Activated naive CD4-positive, alpha-beta T cell treated with anti-CD3 and anti-CD28 coated beads, Interleukin-2, amount 50 U/mL, for 72 hours (primary cell): ENCODE results near the gene GRIK2. TPM values are rescaled to one million over a fixed set of nuclear protein-coding genes. Genes with fewer than 3 reads are reported as not detected.

Experiments used
- ATAC-seq, 2 donors: fragments of 150-1000 bp; cut with Tn5 transposase; 2 replicates each; pipeline ENCODE4 v1.10.0; 2021; ENCODE audit warnings: mild to moderate bottlenecking in 2 of 2, moderate library complexity in 2 of 2
- DNase-seq, 2 donors: peaks; one replicate each; pipeline ENCODE4 v3.0.0; 2021 to 2022; ENCODE audit warnings: low spot score in 2 of 2
- H3K27ac Mint-ChIP-seq, 2 donors: one replicate each; pipeline ENCODE4 v1.8.0; 2022; ENCODE audit warnings: mild to moderate bottlenecking in 2 of 2, mixed read lengths in 2 of 2
- H3K36me3 Mint-ChIP-seq, 2 donors: one replicate each; pipeline ENCODE4 v1.8.0; 2022; ENCODE audit warnings: mixed read lengths in 2 of 2
- H3K9me3 Mint-ChIP-seq, 2 donors: one replicate each; pipeline ENCODE4 v1.8.0; 2022; ENCODE audit warnings: mixed read lengths in 2 of 2
- total RNA-seq, 2 donors: library from RNA; stranded (reverse); gene quantifications; one replicate each; pipeline ENCODE4 v1.2.3, GENCODE V29; 2022

GRIK2 gene
- total RNA-seq, 2 donors from 2014 or later = not detected

DNA sequence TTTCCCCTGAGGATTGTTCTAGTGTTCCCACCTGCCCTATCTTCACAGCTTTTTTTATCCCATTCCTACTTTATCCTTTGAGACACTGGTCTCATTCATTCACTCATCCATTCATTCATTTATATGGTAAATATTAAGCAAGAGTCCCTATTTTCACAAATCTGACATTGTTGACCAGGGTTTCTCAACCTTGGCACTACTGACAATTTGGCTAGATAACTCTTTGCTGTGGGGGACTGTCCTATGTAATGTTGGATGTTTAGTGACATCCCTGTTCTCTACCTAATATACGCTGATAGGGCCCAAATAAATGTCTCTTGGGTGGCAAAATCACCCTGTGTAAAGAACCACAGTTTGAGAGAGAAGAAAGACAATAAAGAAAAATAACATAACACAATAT lies 345.0 kb downstream of the GRIK2 start:
- no peaks in the 10 kb centered on the region for H3K36me3 Mint-ChIP-seq
- peaks cover 17 to 29% of the 10 kb centered on the region in 2 donors for H3K9me3 Mint-ChIP-seq
- no peak for ATAC-seq
- H3K27ac Mint-ChIP-seq = no peak overlapping the region
- no peak for DNase-seq

GRCh38 chr6:101740631-101741030 lies 347.1 kb downstream of the GRIK2 start:
- no peak for ATAC-seq
- H3K9me3 Mint-ChIP-seq = peaks cover 8 to 17% of the 10 kb centered on the region in 2 donors
- DNase-seq = no peak
- no peak overlapping the region for H3K27ac Mint-ChIP-seq
- no peaks in the 10 kb centered on the region for H3K36me3 Mint-ChIP-seq

- Mint-ChIP-seq H3K9me3 (peaks cover 7 to 17% of the 10 kb centered on the region in 2 donors), H3K36me3 (no peaks in the 10 kb centered on the region), H3K27ac (no peak overlapping the region)
- DNase-seq (no peak), ATAC-seq (no peak)
These were observed 348.1 kb downstream of the GRIK2 start for GRCh38 chr6:101741474-101742171.

- DNase-seq (no peak), ATAC-seq (no peak)
- Mint-ChIP-seq H3K36me3 (no peaks in the 10 kb centered on the region), H3K9me3 (peaks cover 0 to 3% of the 10 kb centered on the region in 2 donors), H3K27ac (no peak overlapping the region)
These were observed 353.7 kb downstream of the GRIK2 start for GRCh38 chr6:101747160-101747559.

DNA sequence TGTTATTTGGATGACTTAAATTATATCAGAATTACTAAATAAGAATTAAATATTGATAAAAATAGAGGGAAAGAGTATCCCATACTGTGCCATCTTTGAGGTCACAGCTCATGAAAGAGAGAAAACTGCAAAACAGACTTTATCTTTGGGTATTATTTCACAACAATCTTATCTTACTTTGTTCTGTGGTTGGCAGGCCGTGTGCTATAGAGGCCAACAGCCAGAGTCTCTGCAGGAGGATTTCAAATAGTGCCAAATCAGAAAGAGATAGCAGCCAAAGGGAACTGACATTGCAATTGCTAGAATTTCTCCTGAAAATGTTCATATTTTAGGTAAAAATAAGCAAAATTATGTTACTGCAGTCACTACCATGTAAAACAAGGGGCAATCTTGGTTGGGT lies 354.2 kb downstream of the GRIK2 start:
- Mint-ChIP-seq H3K9me3 (no peaks in the 10 kb centered on the region), H3K36me3 (no peaks in the 10 kb centered on the region), H3K27ac (no peak overlapping the region)
- DNase-seq = no peak
- no peak for ATAC-seq

DNA sequence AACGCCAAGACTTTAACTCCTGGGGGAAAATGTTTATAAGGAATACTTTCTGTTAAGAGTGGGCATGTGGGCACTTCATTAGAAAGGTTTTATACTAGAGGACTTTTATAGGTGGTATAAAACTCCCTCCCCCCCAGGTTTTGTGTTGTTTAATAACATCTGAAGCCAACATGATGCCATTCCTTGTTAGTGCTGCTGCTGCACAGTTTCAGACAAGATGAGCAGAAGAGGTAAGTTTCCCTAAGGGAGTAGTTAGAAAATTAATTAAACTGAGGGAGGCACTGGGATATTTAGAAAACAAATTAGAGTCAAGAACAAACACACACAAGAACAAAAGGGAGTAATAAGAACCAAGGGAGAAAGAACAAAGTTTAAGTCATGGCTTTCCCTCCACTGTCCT lies 362.4 kb downstream of the GRIK2 start:
- H3K36me3 Mint-ChIP-seq = no peaks in the 10 kb centered on the region
- no peak for DNase-seq

DNA sequence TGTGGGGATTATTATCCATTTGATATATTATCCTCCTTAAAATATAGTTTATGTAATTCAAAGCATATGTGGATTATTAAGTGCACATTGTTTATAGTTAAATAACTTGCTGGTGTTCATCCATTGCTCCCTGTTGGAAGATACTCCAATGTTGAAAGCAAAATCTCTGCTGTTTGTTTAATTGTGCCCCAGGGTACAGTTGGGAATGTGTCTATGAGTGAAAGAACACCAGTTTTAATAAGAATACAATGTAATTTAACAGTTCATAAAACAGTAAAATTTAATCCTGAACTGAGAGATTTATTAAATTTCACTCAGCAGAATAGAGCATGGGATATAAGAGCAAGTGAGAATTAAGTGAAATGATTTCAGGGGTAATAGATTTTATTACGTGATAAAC lies 364.9 kb downstream of the GRIK2 start:
- ATAC-seq (no peak), DNase-seq (no peak)
- Mint-ChIP-seq H3K36me3 (no peaks in the 10 kb centered on the region), H3K27ac (no peak overlapping the region), H3K9me3 (peaks cover 4 to 5% of the 10 kb centered on the region in 2 donors)

More for the DNA sequence above, 362.4 kb downstream of the GRIK2 start:
- Mint-ChIP-seq H3K27ac (no peak overlapping the region), H3K9me3 (peaks cover 4 to 5% of the 10 kb centered on the region in 2 donors)
- no peak for ATAC-seq

- Mint-ChIP-seq H3K27ac (no peak overlapping the region), H3K9me3 (no peaks in the 10 kb centered on the region), H3K36me3 (no peaks in the 10 kb centered on the region)
- DNase-seq (no peak), ATAC-seq (peak; percentile 28 to 43)
These were observed 367.5 kb downstream of the GRIK2 start for GRCh38 chr6:101760843-101761621.

- ATAC-seq = no peak
- Mint-ChIP-seq H3K9me3 (no peaks in the 10 kb centered on the region), H3K36me3 (no peaks in the 10 kb centered on the region), H3K27ac (no peak overlapping the region)
- DNase-seq = no peak
These were observed 369.3 kb downstream of the GRIK2 start for GRCh38 chr6:101762851-101763250.

GRCh38 chr6:101765281-101765680 lies 371.8 kb downstream of the GRIK2 start:
- no peaks in the 10 kb centered on the region for H3K36me3 Mint-ChIP-seq

GRCh38 chr6:101770116-101770515 lies 376.6 kb downstream of the GRIK2 start:
- no peaks in the 10 kb centered on the region for H3K36me3 Mint-ChIP-seq
- no peak overlapping the region for H3K27ac Mint-ChIP-seq
- H3K9me3 Mint-ChIP-seq = peaks cover 0 to 9% of the 10 kb centered on the region in 2 donors
- ATAC-seq (no peak), DNase-seq (no peak)

More at GRCh38 chr6:101765281-101765680, 371.8 kb downstream of the GRIK2 start:
- DNase-seq (no peak), ATAC-seq (no peak)
- Mint-ChIP-seq H3K9me3 (peaks cover 0 to 2% of the 10 kb centered on the region in 2 donors), H3K27ac (no peak overlapping the region)

DNA sequence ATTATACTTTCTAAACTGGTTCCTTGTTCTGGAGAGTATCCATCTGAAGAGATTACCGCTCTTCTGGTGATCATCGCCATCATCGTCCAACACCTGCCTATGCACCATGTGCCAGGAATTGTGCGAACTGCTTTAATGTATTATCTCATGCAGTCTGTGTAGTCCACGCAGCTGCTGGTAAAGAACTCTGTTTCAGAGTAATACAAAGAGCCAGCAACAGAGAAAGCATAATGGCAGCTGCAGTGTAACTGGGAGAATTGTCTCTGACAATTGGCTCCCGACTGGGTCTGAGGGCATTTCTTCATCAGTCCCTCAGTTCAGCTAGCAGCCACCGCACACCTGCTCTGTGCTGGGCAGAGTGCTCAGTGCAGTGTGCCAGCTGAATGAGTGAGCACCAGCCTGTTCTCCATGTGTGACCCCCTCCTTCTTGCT lies 383.4 kb downstream of the GRIK2 start:
- ATAC-seq (no peak), DNase-seq (no peak)
- no peak overlapping the region for H3K27ac Mint-ChIP-seq
- no peaks in the 10 kb centered on the region for H3K36me3 Mint-ChIP-seq
- peaks cover 0 to 5% of the 10 kb centered on the region in 2 donors for H3K9me3 Mint-ChIP-seq

DNA sequence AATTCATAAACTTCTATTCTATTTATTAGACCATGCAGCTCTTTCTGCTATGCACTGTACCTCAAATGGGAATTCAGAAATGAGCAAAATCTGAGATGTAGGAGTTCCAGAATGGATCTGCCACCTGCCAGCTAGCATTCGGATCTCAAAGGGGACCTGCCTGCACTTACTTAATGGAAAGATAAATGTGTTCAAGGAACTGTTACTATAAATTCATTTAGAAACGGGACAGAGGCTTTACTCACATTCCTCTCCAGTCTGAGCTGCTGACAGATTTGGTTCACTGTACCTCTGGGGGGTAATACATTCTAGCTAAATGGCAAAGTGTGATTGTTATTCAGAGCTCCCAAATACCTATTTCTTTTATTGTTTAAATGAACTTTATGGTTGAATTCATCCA lies 384.1 kb downstream of the GRIK2 start:
- DNase-seq (no peak), ATAC-seq (no peak)
- peaks cover 0 to 7% of the 10 kb centered on the region in 2 donors for H3K9me3 Mint-ChIP-seq
- H3K27ac Mint-ChIP-seq = no peak overlapping the region
- H3K36me3 Mint-ChIP-seq = no peaks in the 10 kb centered on the region

DNA sequence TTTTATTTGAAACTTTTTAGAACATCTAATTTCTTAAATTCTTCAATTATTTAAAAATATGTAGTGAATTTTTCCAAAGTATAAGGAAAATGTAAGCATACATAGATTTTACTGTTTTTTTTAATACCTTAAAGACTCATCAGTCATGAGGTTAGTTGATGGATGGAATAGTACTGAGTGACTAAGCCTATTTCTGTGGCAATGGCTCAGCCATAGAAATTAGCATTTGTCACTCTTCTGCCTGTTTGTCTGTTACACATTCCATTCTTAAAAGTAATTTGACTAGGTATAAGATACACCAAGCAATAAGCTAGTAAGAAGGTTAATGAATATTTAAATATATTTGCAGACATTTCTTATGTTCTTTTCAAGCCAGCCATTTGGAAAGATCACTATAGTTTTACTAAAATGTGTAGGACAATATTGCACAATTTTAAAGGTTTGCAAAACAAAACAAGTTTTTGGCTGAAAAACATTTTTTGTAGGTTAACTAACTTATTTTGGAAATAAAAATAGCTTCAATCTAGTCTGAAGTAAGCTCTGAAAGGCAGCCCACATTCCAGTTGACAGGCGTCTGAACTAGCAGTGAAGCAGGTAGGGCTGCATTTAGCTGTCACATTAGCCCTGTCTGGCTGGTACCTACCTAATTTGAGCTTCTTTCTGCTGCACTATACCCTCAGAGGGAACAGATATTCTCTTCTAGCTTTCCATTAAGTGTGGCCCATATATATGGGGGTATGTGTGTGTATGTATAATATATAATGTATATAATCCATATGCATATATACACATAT lies 385.7 kb downstream of the GRIK2 start:
- H3K27ac Mint-ChIP-seq = no peak overlapping the region
- DNase-seq (no peak), ATAC-seq (no peak)
- H3K36me3 Mint-ChIP-seq = no peaks in the 10 kb centered on the region
- peaks cover 8 to 9% of the 10 kb centered on the region in 2 donors for H3K9me3 Mint-ChIP-seq

- Mint-ChIP-seq H3K27ac (no peak overlapping the region), H3K9me3 (peaks cover 8 to 15% of the 10 kb centered on the region in 2 donors), H3K36me3 (no peaks in the 10 kb centered on the region)
- DNase-seq (no peak), ATAC-seq (no peak)
These were observed 389.8 kb downstream of the GRIK2 start for GRCh38 chr6:101783287-101783686.

DNA sequence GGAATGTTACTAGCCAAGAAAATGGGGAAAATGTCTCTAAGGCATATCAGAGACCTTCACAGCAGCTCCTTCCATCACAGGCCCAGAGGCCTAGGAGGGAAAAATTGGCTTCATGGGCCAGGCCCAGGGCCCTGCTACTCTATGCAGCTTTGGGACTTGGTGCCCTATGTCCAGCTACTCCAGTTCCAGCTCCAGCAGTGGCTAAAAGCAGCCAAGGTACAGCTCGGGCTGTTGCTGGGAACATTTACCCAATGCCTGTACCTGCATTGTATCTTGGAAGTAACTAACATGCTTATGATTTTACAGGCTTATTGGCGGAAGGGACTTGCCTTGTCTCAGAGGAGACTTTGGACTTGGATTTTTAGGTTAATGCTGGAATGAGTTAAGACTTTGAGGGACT lies 390.6 kb downstream of the GRIK2 start:
- Mint-ChIP-seq H3K27ac (no peak overlapping the region), H3K36me3 (no peaks in the 10 kb centered on the region)
- no peak for DNase-seq

GRCh38 chr6:101799531-101799930 lies 406.0 kb downstream of the GRIK2 start:
- Mint-ChIP-seq H3K27ac (no peak overlapping the region), H3K36me3 (peaks cover 0 to 9% of the 10 kb centered on the region in 2 donors)

More for the DNA sequence above, 390.6 kb downstream of the GRIK2 start:
- ATAC-seq = no peak
- H3K9me3 Mint-ChIP-seq = peaks cover 8 to 15% of the 10 kb centered on the region in 2 donors

More at GRCh38 chr6:101799531-101799930, 406.0 kb downstream of the GRIK2 start:
- ATAC-seq (no peak), DNase-seq (no peak)
- H3K9me3 Mint-ChIP-seq = peaks cover 8 to 9% of the 10 kb centered on the region in 2 donors
